H1 (cell line): ENCODE measurements around the gene AKT1.

ENCODE experiments used
- CTCF ChIP-seq, 3 experiments: IDR thresholded peaks; 1 replicate in 2 of 3; 2 replicates in 1 of 3; pipeline versions ENCODE4 v1.5.1 to v1.6.1; 2011; ENCODE audit warnings: low read length in 3 of 3, mild to moderate bottlenecking in 3 of 3, inconsistent platforms in 2 of 3, low read depth in 1 of 3, moderate library complexity in 1 of 3; ENCODE audit not compliant: insufficient read depth in 1 of 3; ENCODE audit errors: control extremely low read depth in 1 of 3
- E2F6 ChIP-seq: IDR thresholded peaks from 2 replicates; pipeline ENCODE4 v1.6.1; 2012; ENCODE audit warnings: inconsistent platforms
- EP300 ChIP-seq, 2 experiments: IDR thresholded peaks; 1 replicate in 1 of 2; 2 replicates in 1 of 2; pipeline ENCODE4 v1.6.1; 2011 to 2012; ENCODE audit warnings: low read depth in 2 of 2, low read length in 2 of 2, mild to moderate bottlenecking in 2 of 2, borderline replicate concordance in 1 of 2, inconsistent platforms in 1 of 2, moderate library complexity in 1 of 2
- EZH2 ChIP-seq: fragments of 200-600 bp; sonication (generic); IDR thresholded peaks from 2 replicates; pipeline ENCODE4 v1.7.1; 2012; ENCODE audit warnings: low read depth, mild to moderate bottlenecking, moderate library complexity, low read length, inconsistent platforms; ENCODE audit not compliant: severe bottlenecking
- FOSL1 ChIP-seq: IDR thresholded peaks from 2 replicates; pipeline ENCODE4 v1.6.1; 2011; ENCODE audit warnings: mild to moderate bottlenecking, low read depth, low read length, moderate library complexity; ENCODE audit not compliant: insufficient read depth
- HDAC6 ChIP-seq: IDR thresholded peaks from one replicate; pipeline ENCODE4 v1.7.1; 2012; ENCODE audit warnings: low read depth, mild to moderate bottlenecking, inconsistent platforms, low read length, moderate library complexity
- KDM1A ChIP-seq: fragments of 200-600, 300-600 bp; sonication (generic); IDR thresholded peaks from 2 replicates; pipeline ENCODE4 v1.7.1; 2016; ENCODE audit warnings: mild to moderate bottlenecking, low read length, borderline replicate concordance
- MAX ChIP-seq: IDR thresholded peaks from 2 replicates; pipeline ENCODE4 v1.6.1; 2012; ENCODE audit warnings: inconsistent platforms
- NRF1 ChIP-seq: IDR thresholded peaks from 2 replicates; pipeline ENCODE4 v1.6.1; 2011; ENCODE audit warnings: mild to moderate bottlenecking, low read depth, low read length, improper control_type of control experiment
- POLR2A ChIP-seq, 2 experiments: IDR thresholded peaks; 1 replicate in 1 of 2; 2 replicates in 1 of 2; pipeline ENCODE4 v1.6.1; 2011; ENCODE audit warnings: low read depth in 2 of 2, low read length in 2 of 2, mild to moderate bottlenecking in 2 of 2; ENCODE audit errors: control extremely low read depth in 1 of 2
- POLR2AphosphoS5 ChIP-seq: IDR thresholded peaks from 2 replicates; pipeline ENCODE4 v1.6.1; 2011; ENCODE audit warnings: low read depth, low read length
- RFX5 ChIP-seq: IDR thresholded peaks from 2 replicates; pipeline ENCODE4 v1.6.1; 2011; ENCODE audit warnings: low read depth, low read length, improper control_type of control experiment, borderline replicate concordance
- SIN3A ChIP-seq, 2 experiments: IDR thresholded peaks in 1 of 2; conservative IDR thresholded peaks in 1 of 2; 2 replicates each; pipeline ENCODE4 v1.6.1; 2011 to 2012; ENCODE audit warnings: low read length in 2 of 2, improper control_type of control experiment in 1 of 2, low read depth in 1 of 2, mild to moderate bottlenecking in 1 of 2
- TAF1 ChIP-seq: IDR thresholded peaks from 2 replicates; pipeline ENCODE4 v1.6.1; 2011; ENCODE audit warnings: mild to moderate bottlenecking, low read depth, low read length

GRCh38 chr14:104805941-104806624 lies 10.5 kb upstream of the AKT1 start:
- TF ChIP-seq EP300 (IDR thresholded peaks at IDR 0.05; ENCODE audit: borderline replicate concordance in 1 of 2, low read depth in 2 of 2, low read length in 2 of 2) = no peak
- TF ChIP-seq FOSL1 = no peak
- TF ChIP-seq RFX5 = no peak
- TF ChIP-seq EZH2 = no peak
- TF ChIP-seq KDM1A = no peak
- no peak for TF ChIP-seq NRF1
- no peak for TF ChIP-seq POLR2A (IDR thresholded peaks at IDR 0.05; ENCODE audit: control extremely low read depth in 1 of 2, low read depth in 2 of 2, low read length in 2 of 2)
- TF ChIP-seq CTCF (IDR thresholded peaks at IDR 0.05; ENCODE audit: control extremely low read depth in 1 of 3, insufficient read depth in 1 of 3, low read depth in 1 of 3, low read length in 3 of 3) = no peak
- TF ChIP-seq TAF1 = no peak
- TF ChIP-seq E2F6 = no peak
- TF ChIP-seq SIN3A (conservative IDR thresholded peaks at IDR 0.05 in 1 of 2, IDR thresholded peaks at IDR 0.05 in 1 of 2; ENCODE audit: low read depth in 1 of 2, low read length in 2 of 2) = no peak
- TF ChIP-seq MAX = no peak
- TF ChIP-seq HDAC6 = no peak
- TF ChIP-seq POLR2AphosphoS5 = no peak
